Measurements from ENCODE around the gene KLHL18. TPM values are rescaled to one million over a fixed set of nuclear protein-coding genes. Genes with fewer than 3 reads are reported as not detected.

The KLHL18 gene
- total RNA-seq, 4 donors from 2014 or later = 20.8 to 50.7 (median 38.8) TPM

- H3K9me3 ChIP-seq = no peaks in the 10 kb centered on the region
- no peaks in the 10 kb centered on the region for H3K27me3 ChIP-seq
- no peak overlapping the region for H3K27ac ChIP-seq
- TF ChIP-seq EP300 (IDR thresholded peaks at IDR 0.05) (no peak), POLR2A (IDR thresholded peaks at IDR 0.05) (no peak), POLR2AphosphoS5 (IDR thresholded peaks at IDR 0.05) (no peak), CTCF (IDR thresholded peaks at IDR 0.05) (no peak)
- no peak overlapping the region for H3K4me3 ChIP-seq
- peaks cover 68% of the 10 kb centered on the region for H3K36me3 ChIP-seq
- H3K4me1 ChIP-seq = no peaks in the 10 kb centered on the region
- DNase-seq (ENCODE audit: low spot score in 2 of 2) = no peak
- 92% methylated on average over 2 of the region's 2 CpGs for WGBS
Measured at GRCh38 chr3:47342151-47342550, 59.4 kb downstream of the KLHL18 start.

GRCh38 chr3:47342812-47343211 lies 60.1 kb downstream of the KLHL18 start:
- DNase-seq (ENCODE audit: low spot score in 2 of 2) = no peak
- H3K4me1 ChIP-seq = no peaks in the 10 kb centered on the region
- no peak overlapping the region for H3K27ac ChIP-seq
- no peaks in the 10 kb centered on the region for H3K27me3 ChIP-seq
- H3K9me3 ChIP-seq = no peaks in the 10 kb centered on the region
- H3K4me3 ChIP-seq = no peak overlapping the region
- peaks cover 62% of the 10 kb centered on the region for H3K36me3 ChIP-seq
- TF ChIP-seq EP300 (IDR thresholded peaks at IDR 0.05) = no peak
- no peak for TF ChIP-seq POLR2AphosphoS5 (IDR thresholded peaks at IDR 0.05)
- TF ChIP-seq CTCF (IDR thresholded peaks at IDR 0.05) = no peak
- TF ChIP-seq POLR2A (IDR thresholded peaks at IDR 0.05) = no peak

DNA sequence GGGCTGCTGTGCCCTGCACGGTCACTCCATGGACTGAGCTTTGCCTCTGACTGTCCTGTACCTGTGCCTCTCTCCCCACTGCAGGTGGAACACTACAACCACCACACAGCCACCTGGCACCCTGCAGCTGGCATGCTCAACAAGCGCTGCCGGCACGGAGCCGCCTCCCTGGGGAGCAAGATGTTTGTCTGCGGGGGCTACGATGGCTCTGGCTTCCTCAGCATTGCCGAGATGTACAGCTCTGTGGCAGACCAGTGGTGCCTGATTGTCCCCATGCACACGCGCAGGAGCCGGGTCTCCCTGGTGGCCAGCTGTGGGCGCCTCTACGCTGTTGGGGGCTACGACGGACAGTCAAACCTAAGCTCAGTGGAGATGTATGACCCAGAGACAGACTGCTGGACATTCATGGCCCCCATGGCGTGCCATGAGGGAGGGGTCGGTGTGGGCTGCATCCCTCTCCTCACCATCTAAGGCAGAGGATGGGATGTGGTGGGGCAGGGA lies 60.8 kb downstream of the KLHL18 start:
- H3K4me1 ChIP-seq = no peaks in the 10 kb centered on the region
- no peak overlapping the region for H3K4me3 ChIP-seq
- TF ChIP-seq POLR2AphosphoS5 (IDR thresholded peaks at IDR 0.05) = no peak
- no peak for TF ChIP-seq CTCF (IDR thresholded peaks at IDR 0.05)
- TF ChIP-seq EP300 (IDR thresholded peaks at IDR 0.05) = no peak
- TF ChIP-seq POLR2A (IDR thresholded peaks at IDR 0.05) = no peak
- no peak overlapping the region for H3K27ac ChIP-seq
- H3K27me3 ChIP-seq = no peaks in the 10 kb centered on the region
- WGBS = 97% methylated on average over 12 of the region's 17 CpGs
- DNase-seq (ENCODE audit: low spot score in 2 of 2) = no peak
- no peaks in the 10 kb centered on the region for H3K9me3 ChIP-seq
- peaks cover 56% of the 10 kb centered on the region for H3K36me3 ChIP-seq

DNA sequence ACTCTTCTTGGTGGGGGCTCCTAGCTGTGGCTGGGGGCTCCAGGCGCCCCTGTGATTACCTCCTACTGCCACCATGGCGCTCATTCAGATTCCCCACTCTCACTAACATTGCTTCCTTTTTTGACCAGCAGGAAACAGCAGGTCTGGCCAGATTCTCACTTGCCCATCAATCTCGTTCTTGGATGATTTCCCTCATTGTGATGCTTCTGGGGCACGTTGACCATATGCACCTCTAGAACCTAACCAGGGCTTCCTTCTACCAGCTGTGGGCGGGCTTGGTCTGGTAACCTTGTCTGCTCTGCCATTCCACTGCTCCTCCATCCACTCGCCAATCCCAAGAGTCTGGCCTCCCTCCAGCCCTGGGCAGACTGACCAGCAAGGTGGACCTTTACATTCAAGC lies 62.2 kb downstream of the KLHL18 start:
- Histone ChIP-seq H3K4me1 (no peaks in the 10 kb centered on the region), H3K4me3 (no peak overlapping the region), H3K9me3 (no peaks in the 10 kb centered on the region), H3K27ac (no peak overlapping the region), H3K27me3 (no peaks in the 10 kb centered on the region), H3K36me3 (peaks cover 46% of the 10 kb centered on the region)
- 83% methylated on average over 6 of the region's 6 CpGs for WGBS
- no peak for DNase-seq (ENCODE audit: low spot score in 2 of 2)
- TF ChIP-seq CTCF (IDR thresholded peaks at IDR 0.05) (no peak), POLR2AphosphoS5 (IDR thresholded peaks at IDR 0.05) (no peak), EP300 (IDR thresholded peaks at IDR 0.05) (no peak), POLR2A (IDR thresholded peaks at IDR 0.05) (no peak)

DNA sequence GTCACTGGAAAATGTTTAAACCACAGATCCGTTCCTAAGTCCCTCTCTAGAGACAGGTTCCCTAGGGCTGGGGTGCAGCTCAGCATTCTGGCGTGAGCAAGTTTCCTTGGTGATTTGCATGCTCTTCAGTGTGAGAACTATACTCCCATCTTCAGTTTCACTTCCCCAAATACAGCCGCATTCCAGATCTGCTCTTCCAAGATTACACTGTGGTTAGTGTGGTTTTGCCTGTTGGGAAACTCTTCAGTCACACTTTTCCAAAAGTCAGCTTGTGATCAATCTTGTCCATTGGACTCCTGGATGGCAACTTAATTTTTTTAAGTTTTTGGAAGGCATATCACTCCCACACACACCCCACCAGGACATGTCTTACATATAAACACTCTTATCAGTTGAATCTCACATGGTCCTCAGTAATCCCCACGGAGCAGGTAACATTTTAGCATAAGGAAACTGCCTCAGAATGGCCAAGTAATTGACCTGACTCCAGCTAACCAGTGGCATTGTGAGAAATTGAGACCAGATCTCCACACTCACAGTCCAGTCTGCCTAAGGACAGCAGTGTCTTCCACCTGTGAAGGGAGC lies 64.6 kb downstream of the KLHL18 start:
- Histone ChIP-seq H3K9me3 (no peaks in the 10 kb centered on the region), H3K4me1 (no peaks in the 10 kb centered on the region), H3K27ac (no peak overlapping the region), H3K36me3 (peaks cover 33% of the 10 kb centered on the region), H3K27me3 (no peaks in the 10 kb centered on the region), H3K4me3 (no peak overlapping the region)
- 57% methylated on average over 4 of the region's 4 CpGs for WGBS
- DNase-seq (ENCODE audit: low spot score in 2 of 2) = no peak
- TF ChIP-seq POLR2AphosphoS5 (IDR thresholded peaks at IDR 0.05) (no peak), CTCF (IDR thresholded peaks at IDR 0.05) (no peak), POLR2A (IDR thresholded peaks at IDR 0.05) (no peak), EP300 (IDR thresholded peaks at IDR 0.05) (no peak)

Data from suprapubic skin (tissue), 4 donors.